GM19023 (cell line): ENCODE results near the gene ZNF423.

Experiments used
- ATAC-seq: cut with Tn5 transposase; IDR thresholded peaks from one replicate; pipeline ENCODE4 v1.9.1; 2021; ENCODE audit warnings: mild to moderate bottlenecking, moderate library complexity; ENCODE audit not compliant: unreplicated experiment

The ZNF423 gene

DNA sequence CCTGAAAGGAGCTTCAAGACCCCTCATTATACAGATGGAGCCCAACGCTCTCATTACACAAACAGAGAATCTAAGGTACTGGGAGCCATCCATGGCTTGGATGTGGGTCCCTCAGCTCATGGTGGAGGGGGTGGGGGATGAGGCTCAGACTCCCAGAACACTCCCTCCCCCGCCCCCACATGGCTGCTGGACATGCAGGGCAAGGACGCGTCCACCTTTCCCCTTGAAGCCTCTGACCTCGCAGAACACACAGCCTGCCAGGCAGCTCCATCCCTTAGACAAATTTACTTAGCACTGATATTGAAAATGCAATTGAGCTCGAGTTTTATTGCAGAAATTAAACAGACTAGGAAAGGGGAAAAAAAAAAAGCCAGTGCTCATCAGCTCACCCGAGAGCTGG is 203.9 kb downstream of the ZNF423 start:
- ATAC-seq = no peak

DNA sequence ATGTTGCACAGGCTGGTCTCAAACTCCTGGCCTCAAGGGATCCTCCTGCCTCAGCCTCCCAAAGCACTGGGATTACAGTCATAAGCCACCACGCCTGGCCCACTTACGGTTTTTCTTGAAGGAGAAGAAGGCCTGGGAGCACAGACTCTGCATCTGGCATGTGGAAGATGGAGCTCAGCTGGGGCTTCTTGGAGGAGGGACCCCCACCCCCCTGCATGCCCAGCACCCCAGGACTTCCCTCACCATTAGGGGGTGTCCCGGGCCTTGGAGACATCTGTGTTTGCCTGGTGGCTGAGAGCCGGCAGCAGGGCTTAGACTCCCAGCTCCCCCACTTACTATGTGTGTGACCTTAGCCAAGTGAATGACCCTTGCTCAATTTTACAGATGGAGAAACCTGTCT is 204.7 kb downstream of the ZNF423 start:
- ATAC-seq = no peak

DNA sequence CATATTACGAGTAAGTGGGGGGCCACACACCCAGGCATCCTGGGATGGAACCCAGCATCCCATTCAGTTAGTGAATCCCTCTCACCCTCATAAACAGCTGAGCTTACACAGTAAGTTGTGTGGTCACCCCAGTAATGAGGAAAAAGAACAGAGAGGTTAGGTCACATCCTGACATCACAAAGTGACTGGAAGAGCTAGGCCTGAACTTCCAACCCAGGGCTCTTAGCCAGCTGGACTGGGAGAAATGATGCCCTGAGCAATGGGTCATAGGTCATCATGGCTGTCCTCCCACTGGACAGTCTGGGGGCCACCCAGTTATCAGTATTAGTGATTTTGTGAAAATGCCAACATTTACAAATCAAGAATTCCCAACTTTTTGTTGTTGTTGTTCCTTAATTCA is 205.3 kb downstream of the ZNF423 start:
- ATAC-seq = no peak

DNA sequence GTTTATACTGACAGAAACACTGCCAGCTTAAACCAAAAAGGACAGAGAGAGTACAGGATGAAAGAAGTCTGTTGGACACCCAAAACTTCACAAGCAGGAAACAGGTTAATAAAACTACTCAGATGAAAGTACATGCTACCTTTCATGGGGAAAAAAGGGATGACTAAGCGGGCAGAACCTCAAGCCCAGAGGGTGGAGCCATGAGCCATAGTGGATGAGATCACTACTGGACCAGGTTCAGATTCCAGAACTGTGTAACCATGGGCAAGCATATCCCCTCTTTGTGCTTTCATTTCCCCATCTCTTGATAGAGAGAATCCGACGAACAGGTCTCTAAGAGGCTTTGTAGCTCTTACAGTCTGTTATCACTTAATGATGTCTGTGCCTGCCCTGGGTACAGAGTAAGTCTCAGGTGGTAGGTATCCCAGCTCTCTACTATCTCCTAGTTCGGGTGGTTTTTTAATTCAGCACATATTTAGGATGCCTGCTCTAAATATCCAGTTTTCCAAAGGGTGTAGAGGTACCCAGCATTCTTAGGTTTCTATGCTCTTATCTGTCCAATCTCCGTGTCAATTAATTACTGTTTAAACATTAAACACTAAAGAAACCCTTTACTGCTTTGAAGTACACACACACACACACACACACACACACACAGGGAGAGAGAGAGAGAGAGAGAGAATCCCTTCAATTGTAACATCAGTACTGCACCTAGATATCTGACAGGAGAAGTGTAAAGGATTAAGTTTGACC is 206.7 kb downstream of the ZNF423 start:
- no peak for ATAC-seq

DNA sequence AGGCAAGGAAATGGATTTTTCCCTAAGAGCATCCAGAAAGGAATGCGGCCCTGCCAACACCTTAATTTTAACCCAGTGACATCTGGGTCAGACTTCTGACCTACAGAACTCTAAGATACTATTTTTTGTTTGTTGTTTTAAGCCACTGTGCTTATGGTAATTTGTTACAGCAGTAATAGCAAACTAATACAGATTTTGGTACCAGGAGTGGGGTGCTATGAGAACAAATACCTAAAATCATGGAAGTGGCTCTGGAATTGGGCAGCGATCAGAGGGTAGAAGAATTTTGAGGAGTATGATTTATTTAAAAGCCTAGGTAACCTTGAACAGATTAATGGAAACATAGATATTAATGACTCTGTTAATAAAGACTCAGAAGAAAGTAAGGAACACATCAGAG is 208.2 kb downstream of the ZNF423 start:
- ATAC-seq = no peak

DNA sequence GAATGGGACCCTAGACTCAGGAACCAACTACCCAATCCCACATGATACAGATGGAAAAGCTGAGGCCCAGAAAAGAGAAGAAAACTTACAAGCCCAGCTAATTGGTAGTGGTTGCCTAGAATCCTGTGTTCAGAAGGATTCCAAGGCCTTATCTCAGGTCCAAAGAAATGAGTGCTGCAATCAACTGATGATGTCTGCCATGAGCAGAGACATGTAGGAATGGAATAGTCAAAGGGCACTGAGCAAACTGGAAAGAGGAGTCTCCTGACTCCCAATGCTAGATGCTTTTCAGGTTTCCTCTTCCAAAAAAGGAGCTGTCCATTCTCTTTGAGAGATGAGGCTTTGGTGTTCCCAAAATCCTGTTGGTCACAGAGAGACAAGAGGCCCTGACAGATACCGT is 210.6 kb downstream of the ZNF423 start:
- no peak for ATAC-seq

GRCh38 chr16:49644145-49644463 is 211.8 kb downstream of the ZNF423 start:
- ATAC-seq = no peak

- no peak for ATAC-seq
These were observed 212.3 kb downstream of the ZNF423 start for GRCh38 chr16:49643429-49644144.

DNA sequence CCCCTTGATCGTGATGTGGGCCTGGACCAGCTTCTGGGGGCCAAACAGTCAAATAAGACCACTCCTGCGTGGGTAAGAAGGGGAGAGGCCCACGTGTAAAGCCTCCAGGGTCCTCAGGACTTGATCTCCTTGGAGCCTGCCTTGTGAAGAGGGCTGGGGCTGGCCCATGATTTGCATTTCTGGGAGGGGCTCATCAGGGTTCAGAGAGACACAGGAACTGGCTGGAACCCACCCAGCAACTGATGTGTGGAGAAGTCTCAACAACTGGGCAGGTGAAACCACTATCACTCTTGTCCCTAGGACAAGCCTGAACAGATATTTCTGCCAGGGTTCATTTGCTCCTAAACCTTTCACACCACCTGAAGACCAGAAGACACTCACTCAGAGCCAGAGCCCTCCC is 214.7 kb downstream of the ZNF423 start:
- no peak for ATAC-seq

DNA sequence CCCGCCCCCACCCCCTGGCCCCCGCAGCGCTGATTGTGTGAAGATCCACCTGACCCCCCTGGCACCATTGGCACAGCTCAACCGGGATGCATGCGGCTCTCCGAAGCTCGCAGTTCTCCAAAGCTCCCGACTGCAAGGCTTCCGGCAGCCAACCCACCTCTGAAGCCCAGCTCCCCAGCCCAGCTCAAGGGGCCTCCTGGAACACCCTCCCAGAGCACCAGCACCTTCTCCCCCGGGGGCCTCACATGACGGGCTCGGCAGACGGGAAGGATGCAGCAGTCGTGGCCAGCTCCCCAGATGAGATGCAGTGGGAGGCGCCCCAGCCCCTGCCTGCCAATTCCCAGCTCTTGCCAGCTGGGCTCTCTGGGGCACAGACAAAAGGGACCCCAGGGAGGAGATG is 215.3 kb downstream of the ZNF423 start:
- no peak for ATAC-seq

GRCh38 chr16:49639739-49640431 is 216.0 kb downstream of the ZNF423 start:
- ATAC-seq = no peak

GRCh38 chr16:49638673-49639610 is 217.0 kb downstream of the ZNF423 start:
- no peak for ATAC-seq

DNA sequence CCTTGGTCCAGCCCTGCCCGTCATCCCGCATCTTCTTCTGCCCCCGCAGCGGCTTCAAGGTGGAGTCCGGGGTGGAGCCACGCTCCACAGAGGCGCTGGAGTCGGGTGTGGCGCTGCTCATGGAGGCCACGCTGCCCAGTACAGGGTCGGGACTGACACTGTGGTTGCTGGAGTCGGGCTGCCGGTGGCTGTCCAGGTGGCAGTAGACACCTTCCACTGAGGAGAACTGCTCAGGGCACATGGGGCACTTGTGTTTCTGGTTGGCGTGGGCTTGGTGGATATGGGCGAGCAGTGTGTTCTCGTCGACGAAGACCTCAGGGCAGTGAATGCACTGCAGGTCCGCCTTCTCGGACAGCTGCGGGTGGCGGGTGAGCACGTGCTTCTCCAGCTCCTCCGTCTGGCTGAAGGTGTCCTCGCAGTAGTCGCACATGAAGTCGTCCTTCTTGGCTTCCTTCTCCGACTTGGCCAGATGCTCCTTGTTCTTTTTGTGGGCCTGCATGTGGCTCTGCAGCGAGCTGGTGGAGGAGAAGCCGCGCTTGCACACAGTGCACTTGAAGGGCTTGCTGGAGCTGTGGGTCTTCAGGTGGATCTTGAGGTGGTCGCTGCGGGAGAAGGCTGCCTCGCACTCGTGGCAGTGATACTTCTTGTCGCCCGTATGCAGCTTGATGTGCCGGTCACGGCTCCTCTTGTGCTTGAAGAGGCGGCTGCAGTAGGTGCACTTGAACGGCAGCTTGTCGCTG is 217.8 kb downstream of the ZNF423 start:
- ATAC-seq = no peak

DNA sequence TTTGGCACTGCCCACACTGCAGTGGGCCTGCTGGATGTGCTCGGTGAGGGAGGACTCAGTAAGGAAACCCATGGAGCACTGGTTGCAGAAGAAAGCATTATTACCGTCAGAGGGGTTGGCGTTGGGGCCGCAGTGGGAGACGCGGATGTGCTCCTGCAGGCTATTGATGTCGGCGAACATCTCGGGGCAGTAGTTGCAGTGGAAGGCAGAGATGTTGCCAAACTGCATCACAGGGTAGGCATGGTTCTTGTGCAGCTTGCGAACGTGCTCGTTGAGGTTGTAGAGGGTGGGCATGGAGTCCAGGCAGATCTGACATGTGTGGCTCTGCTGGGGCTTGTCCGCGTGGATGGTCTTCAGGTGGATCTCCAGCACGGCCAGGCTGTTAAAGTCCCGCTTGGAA is 218.4 kb downstream of the ZNF423 start:
- no peak for ATAC-seq

DNA sequence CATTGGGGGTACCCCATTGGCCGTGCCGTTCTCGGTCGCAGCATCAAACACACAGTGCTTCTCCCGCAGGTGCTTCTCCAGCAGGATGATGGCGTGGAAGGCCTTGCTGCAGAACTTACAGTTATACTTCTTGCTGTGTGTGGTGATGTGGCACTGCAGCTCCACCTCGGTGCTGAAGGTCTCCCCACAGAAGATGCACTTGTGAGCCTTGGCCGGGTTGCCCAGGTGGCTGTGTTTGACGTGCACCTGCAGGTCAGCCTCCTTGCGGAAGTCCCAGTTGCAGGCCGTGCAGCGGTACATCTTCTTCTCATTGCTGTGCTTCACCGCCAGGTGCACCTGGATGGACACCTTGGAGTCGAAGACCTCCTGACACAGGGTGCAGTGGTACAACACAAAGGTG is 219.3 kb downstream of the ZNF423 start:
- no peak for ATAC-seq

GRCh38 chr16:49635591-49636581 is 220.0 kb downstream of the ZNF423 start:
- ATAC-seq = no peak

GRCh38 chr16:49635009-49635350 is 220.9 kb downstream of the ZNF423 start:
- ATAC-seq = no peak

GRCh38 chr16:49634235-49635008 is 221.5 kb downstream of the ZNF423 start:
- no peak for ATAC-seq

DNA sequence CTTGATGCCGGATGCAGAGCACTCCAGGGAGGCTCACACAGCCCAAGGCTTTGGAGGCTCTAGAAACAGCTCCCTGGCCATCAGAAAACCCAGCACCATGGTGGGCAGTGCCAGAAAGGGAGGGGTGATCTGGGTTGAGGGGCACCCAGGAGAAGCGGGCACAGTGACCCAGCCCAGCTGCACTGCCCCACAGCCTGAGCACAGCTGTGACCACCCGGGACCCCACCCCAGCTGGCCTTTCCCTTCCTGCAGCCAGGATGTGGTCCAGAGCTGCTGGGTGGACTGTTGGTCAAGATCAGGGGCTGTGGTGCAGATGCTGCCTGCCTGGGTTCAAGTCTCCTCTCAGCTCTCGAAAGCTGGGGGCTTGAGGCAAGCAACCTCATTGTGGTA is 223.1 kb downstream of the ZNF423 start:
- no peak for ATAC-seq
